PFSK-1 (cell line): ENCODE data around the gene UST.

Experiments
- POLR2AphosphoS5 ChIP-seq: IDR thresholded peaks from 2 replicates; pipeline ENCODE4 v1.6.1; 2012; ENCODE audit warnings: low read depth, mild to moderate bottlenecking, control low read depth, low read length, moderate library complexity
- REST ChIP-seq, 2 experiments: IDR thresholded peaks; 2 replicates each; pipeline versions ENCODE4 v1.6.1 to v1.8.0; 2011 to 2012; ENCODE audit warnings: low read depth in 2 of 2, low read length in 2 of 2, control low read depth in 1 of 2, inconsistent platforms in 1 of 2, mild to moderate bottlenecking in 1 of 2, moderate library complexity in 1 of 2; ENCODE audit not compliant: insufficient read depth in 1 of 2
- SIN3A ChIP-seq: IDR thresholded peaks from 2 replicates; pipeline ENCODE4 v1.6.1; 2012; ENCODE audit warnings: mild to moderate bottlenecking, low read length, moderate library complexity, borderline replicate concordance; ENCODE audit not compliant: insufficient read depth

GRCh38 chr6:148711833-148712654, 34.8 kb upstream of the UST start:
- TF ChIP-seq SIN3A: no peak
- no peak for TF ChIP-seq POLR2AphosphoS5
- TF ChIP-seq REST (IDR thresholded peaks at IDR 0.05; ENCODE audit: insufficient read depth in 1 of 2, low read depth in 2 of 2, low read length in 2 of 2): no peak
